ENCODE measurements around the gene GIT1. TPM values are rescaled to one million over a fixed set of nuclear protein-coding genes. Genes with fewer than 3 reads are reported as not detected.
A peak's percentile ranks its signal among the peaks of the same experiment; 100 is the strongest.

GIT1 gene
- total and polyA plus RNA-seq, 2 of the 13 experiments (the other 11 are each of a cell fraction or from before 2014, with no cell fraction given): 14.2 to 30.8 TPM

DNA sequence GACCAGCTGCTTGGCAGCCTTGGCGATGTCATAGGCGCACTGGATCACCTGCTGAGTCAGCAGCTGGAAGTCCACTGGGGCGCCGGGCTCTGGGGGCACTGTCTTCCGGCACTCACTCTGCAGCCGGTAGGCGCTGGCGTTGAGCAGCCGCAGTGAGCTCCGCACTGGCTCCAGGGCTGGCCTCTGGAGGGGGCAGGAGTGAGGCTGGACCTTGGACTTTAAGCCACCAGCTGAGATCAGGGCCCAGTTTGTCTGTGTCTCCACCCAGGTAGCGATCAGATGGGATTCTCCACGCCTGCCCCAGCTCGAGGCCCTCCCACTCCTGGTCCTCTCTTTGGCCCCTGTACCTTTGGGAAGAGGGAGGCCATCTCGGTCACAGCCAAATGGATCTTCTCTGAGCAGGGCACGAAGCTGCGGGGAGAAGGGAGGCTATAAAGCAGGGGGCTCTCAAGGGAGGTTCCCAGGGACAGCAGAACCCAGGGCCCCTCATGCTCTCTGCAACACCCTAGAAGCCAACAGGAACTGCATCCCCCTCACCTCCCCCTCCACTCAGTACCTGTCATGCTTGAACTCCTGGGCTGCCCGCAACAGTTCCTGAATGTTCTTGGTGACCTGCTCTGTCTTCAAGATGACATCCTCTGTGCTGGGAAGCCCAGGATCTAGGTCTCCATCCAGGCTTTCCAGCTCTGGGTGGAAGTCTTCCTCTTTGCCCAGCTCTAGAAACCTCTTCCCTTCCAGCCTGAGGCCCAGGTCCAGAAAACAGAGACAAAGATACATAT lies 14.5 kb downstream of the GIT1 start (continued):
- TF ChIP-seq, protein P1, sequence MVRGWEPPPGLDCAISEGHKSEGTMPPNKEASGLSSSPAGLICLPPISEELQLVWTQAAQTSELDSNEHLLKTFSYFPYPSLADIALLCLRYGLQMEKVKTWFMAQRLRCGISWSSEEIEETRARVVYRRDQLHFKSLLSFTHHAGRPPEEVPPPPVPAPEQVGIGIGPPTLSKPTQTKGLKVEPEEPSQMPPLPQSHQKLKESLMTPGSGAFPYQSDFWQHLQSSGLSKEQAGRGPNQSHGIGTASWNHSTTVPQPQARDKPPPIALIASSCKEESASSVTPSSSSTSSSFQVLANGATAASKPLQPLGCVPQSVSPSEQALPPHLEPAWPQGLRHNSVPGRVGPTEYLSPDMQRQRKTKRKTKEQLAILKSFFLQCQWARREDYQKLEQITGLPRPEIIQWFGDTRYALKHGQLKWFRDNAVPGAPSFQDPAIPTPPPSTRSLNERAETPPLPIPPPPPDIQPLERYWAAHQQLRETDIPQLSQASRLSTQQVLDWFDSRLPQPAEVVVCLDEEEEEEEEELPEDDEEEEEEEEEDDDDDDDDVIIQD (CRISPR knock-in tag; IDR thresholded peaks at IDR 0.05; ENCODE audit: low read depth): peak; percentile 82; the same call in 1 of the 2 replicates
- TF ChIP-seq DNMT1 (CRISPR knock-in tag; IDR thresholded peaks at IDR 0.05): peak; percentile 91; the same call in 1 of the 2 replicates
- TF ChIP-seq, protein P2, sequence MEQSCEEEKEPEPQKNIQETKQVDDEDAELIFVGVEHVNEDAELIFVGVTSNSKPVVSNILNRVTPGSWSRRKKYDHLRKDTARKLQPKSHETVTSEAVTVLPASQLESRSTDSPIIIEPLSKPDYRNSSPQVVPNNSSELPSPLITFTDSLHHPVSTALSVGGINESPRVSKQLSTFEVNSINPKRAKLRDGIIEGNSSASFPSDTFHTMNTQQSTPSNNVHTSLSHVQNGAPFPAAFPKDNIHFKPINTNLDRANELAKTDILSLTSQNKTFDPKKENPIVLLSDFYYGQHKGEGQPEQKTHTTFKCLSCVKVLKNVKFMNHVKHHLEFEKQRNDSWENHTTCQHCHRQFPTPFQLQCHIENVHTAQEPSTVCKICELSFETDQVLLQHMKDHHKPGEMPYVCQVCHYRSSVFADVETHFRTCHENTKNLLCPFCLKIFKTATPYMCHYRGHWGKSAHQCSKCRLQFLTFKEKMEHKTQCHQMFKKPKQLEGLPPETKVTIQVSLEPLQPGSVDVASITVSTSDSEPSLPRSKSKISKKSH (CRISPR knock-in tag; IDR thresholded peaks at IDR 0.05; ENCODE audit: borderline replicate concordance): no peak; the same call in 1 of the 2 replicates
- TF ChIP-seq, protein P3, sequence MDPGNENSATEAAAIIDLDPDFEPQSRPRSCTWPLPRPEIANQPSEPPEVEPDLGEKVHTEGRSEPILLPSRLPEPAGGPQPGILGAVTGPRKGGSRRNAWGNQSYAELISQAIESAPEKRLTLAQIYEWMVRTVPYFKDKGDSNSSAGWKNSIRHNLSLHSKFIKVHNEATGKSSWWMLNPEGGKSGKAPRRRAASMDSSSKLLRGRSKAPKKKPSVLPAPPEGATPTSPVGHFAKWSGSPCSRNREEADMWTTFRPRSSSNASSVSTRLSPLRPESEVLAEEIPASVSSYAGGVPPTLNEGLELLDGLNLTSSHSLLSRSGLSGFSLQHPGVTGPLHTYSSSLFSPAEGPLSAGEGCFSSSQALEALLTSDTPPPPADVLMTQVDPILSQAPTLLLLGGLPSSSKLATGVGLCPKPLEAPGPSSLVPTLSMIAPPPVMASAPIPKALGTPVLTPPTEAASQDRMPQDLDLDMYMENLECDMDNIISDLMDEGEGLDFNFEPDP (CRISPR knock-in tag; conservative IDR thresholded peaks at IDR 0.05): no peak
- no peak for TF ChIP-seq IKZF4 (CRISPR knock-in tag; IDR thresholded peaks at IDR 0.05; ENCODE audit: borderline replicate concordance, low read depth, not compliant biosample characterization)
- TF ChIP-seq ZC3H4 (CRISPR knock-in tag; IDR thresholded peaks at IDR 0.05; ENCODE audit: borderline replicate concordance): no peak
- TF ChIP-seq TRIM24 (CRISPR knock-in tag; IDR thresholded peaks at IDR 0.05): no peak
- peak; percentile 63 for TF ChIP-seq MXD4 (CRISPR knock-in tag; IDR thresholded peaks at IDR 0.05)
- TF ChIP-seq, protein P4, sequence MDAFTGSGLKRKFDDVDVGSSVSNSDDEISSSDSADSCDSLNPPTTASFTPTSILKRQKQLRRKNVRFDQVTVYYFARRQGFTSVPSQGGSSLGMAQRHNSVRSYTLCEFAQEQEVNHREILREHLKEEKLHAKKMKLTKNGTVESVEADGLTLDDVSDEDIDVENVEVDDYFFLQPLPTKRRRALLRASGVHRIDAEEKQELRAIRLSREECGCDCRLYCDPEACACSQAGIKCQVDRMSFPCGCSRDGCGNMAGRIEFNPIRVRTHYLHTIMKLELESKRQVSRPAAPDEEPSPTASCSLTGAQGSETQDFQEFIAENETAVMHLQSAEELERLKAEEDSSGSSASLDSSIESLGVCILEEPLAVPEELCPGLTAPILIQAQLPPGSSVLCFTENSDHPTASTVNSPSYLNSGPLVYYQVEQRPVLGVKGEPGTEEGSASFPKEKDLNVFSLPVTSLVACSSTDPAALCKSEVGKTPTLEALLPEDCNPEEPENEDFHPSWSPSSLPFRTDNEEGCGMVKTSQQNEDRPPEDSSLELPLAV (CRISPR knock-in tag; conservative IDR thresholded peaks at IDR 0.05; ENCODE audit: low read depth): no peak
- 0 out of 2 replicates have a peak, but pooled peaks have one; percentile 69 for TF ChIP-seq SIN3A (IDR thresholded peaks at IDR 0.05; ENCODE audit: borderline replicate concordance, low read depth, low read length)
- peak; percentile 67; the same call in 1 of the 2 replicates for TF ChIP-seq DPF2 (CRISPR knock-in tag; IDR thresholded peaks at IDR 0.05; ENCODE audit: borderline replicate concordance, low read depth)
- TF ChIP-seq, protein P5, sequence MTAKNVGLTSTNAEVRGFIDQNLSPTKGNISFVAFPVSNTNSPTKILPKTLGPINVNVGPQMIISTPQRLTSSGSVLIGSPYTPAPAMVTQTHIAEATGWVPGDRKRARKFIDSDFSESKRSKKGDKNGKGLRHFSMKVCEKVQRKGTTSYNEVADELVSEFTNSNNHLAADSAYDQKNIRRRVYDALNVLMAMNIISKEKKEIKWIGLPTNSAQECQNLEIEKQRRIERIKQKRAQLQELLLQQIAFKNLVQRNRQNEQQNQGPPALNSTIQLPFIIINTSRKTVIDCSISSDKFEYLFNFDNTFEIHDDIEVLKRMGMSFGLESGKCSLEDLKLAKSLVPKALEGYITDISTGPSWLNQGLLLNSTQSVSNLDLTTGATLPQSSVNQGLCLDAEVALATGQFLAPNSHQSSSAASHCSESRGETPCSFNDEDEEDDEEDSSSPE (CRISPR knock-in tag; IDR thresholded peaks at IDR 0.05): peak; percentile 37; the same call in 1 of the 2 replicates
- no peak for TF ChIP-seq NONO (IDR thresholded peaks at IDR 0.05)
- peak; percentile 74; the same call in 1 of the 2 replicates for TF ChIP-seq NONO (CRISPR knock-in tag; conservative IDR thresholded peaks at IDR 0.05)
- no peak for TF ChIP-seq ZNF790 (CRISPR knock-in tag; IDR thresholded peaks at IDR 0.05; ENCODE audit: borderline replicate concordance)
- TF ChIP-seq, protein P6, sequence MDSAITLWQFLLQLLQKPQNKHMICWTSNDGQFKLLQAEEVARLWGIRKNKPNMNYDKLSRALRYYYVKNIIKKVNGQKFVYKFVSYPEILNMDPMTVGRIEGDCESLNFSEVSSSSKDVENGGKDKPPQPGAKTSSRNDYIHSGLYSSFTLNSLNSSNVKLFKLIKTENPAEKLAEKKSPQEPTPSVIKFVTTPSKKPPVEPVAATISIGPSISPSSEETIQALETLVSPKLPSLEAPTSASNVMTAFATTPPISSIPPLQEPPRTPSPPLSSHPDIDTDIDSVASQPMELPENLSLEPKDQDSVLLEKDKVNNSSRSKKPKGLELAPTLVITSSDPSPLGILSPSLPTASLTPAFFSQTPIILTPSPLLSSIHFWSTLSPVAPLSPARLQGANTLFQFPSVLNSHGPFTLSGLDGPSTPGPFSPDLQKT (CRISPR knock-in tag; IDR thresholded peaks at IDR 0.05; ENCODE audit: borderline replicate concordance): no peak
- 0 out of 2 replicates have a peak, but pooled peaks have one; percentile 53 for TF ChIP-seq ZNF354B (CRISPR knock-in tag; IDR thresholded peaks at IDR 0.05)
- TF ChIP-seq MAZ (IDR thresholded peaks at IDR 0.05; ENCODE audit: borderline replicate concordance, low read depth, low read length): peak; percentile 82
- peak; percentile 89 for TF ChIP-seq MAZ (CRISPR knock-in tag; IDR thresholded peaks at IDR 0.05; ENCODE audit: low read depth)
